SH-SY5Y (cell line): Measurements from ENCODE around the gene PDE1C.

Experiments
- GATA2 ChIP-seq: IDR thresholded peaks from 2 replicates; pipeline ENCODE4 v1.6.1; 2011; ENCODE audit warnings: mild to moderate bottlenecking, low read depth, low read length
- GATA3 ChIP-seq: IDR thresholded peaks from 2 replicates; pipeline ENCODE4 v1.6.1; 2011; ENCODE audit warnings: low read depth, mild to moderate bottlenecking, low read length, moderate library complexity

GRCh38 chr7:31903962-31904361, 166.2 kb downstream of the PDE1C start:
- TF ChIP-seq GATA2 (no peak), GATA3 (no peak)
